HUES48 (cell line): ENCODE data around the gene SNRPD2.

Source experiments
- H3K27ac ChIP-seq: one replicate; pipeline ENCODE4 v1.7.0; 2013; ENCODE audit warnings: low read depth, low read length, inconsistent platforms
- H3K27me3 ChIP-seq: 2 replicates; pipeline ENCODE4 v1.6.1; 2013; ENCODE audit warnings: mild to moderate bottlenecking, low read length; ENCODE audit not compliant: control insufficient read depth, insufficient read depth
- H3K36me3 ChIP-seq: 2 replicates; pipeline ENCODE4 v1.6.1; 2013; ENCODE audit warnings: low read length; ENCODE audit not compliant: control insufficient read depth, insufficient read depth
- H3K4me1 ChIP-seq: 2 replicates; pipeline ENCODE4 v1.6.1; 2013; ENCODE audit warnings: mild to moderate bottlenecking, low read length; ENCODE audit not compliant: control insufficient read depth, insufficient read depth
- H3K4me3 ChIP-seq: 2 replicates; pipeline ENCODE4 v1.5.1; 2013; ENCODE audit warnings: mild to moderate bottlenecking, low read depth, low read length
- H3K9ac ChIP-seq: 2 replicates; pipeline ENCODE4 v1.6.1; 2013; ENCODE audit warnings: mild to moderate bottlenecking, low read depth, low read length, moderate library complexity
- H3K9me3 ChIP-seq: 2 replicates; pipeline ENCODE4 v1.6.1; 2013; ENCODE audit warnings: low read length; ENCODE audit not compliant: control insufficient read depth, insufficient read depth

SNRPD2 gene

GRCh38 chr19:45668342-45668871 is 23.3 kb downstream of the SNRPD2 start:
- Histone ChIP-seq H3K4me1 (peaks cover 13% of the 10 kb centered on the region), H3K9ac (no peak overlapping the region), H3K4me3 (peak overlapping the region; percentile 66), H3K36me3 (no peaks in the 10 kb centered on the region), H3K27me3 (peaks cover 32% of the 10 kb centered on the region), H3K9me3 (no peaks in the 10 kb centered on the region), H3K27ac (no peak overlapping the region)

- Histone ChIP-seq H3K27ac (no peak within 1 kb of the TSS), H3K36me3 (no peaks in the 10 kb centered on the region), H3K4me3 (peak within 1 kb of the TSS; percentile 66), H3K9me3 (no peaks in the 10 kb centered on the region), H3K9ac (no peak within 1 kb of the TSS), H3K27me3 (peaks cover 32% of the 10 kb centered on the region), H3K4me1 (peaks cover 13% of the 10 kb centered on the region)
These were observed 24.0 kb downstream of the SNRPD2 start, which contains the start of gene GIPR for GRCh38 chr19:45667620-45668341. Gene GIPR (plus strand): TSS chr19:45668221. CDS start chr19:45669521, 1,300 bp downstream.

GRCh38 chr19:45664575-45664974 is 27.2 kb downstream of the SNRPD2 start:
- H3K27ac ChIP-seq: no peak overlapping the region
- no peaks in the 10 kb centered on the region for H3K36me3 ChIP-seq
- no peak overlapping the region for H3K4me3 ChIP-seq
- H3K9me3 ChIP-seq: no peaks in the 10 kb centered on the region
- no peak overlapping the region for H3K9ac ChIP-seq
- peaks cover 9% of the 10 kb centered on the region for H3K4me1 ChIP-seq
- H3K27me3 ChIP-seq: peaks cover 21% of the 10 kb centered on the region

GRCh38 chr19:45663800-45664199 is 28.0 kb downstream of the SNRPD2 start:
- H3K4me3 ChIP-seq: no peak overlapping the region
- H3K4me1 ChIP-seq: peaks cover 6% of the 10 kb centered on the region
- H3K9ac ChIP-seq: no peak overlapping the region
- peaks cover 13% of the 10 kb centered on the region for H3K27me3 ChIP-seq
- no peaks in the 10 kb centered on the region for H3K36me3 ChIP-seq
- H3K27ac ChIP-seq: no peak overlapping the region
- no peaks in the 10 kb centered on the region for H3K9me3 ChIP-seq

GRCh38 chr19:45660636-45661035 is 31.1 kb downstream of the SNRPD2 start:
- H3K27me3 ChIP-seq: no peaks in the 10 kb centered on the region
- H3K4me3 ChIP-seq: no peak overlapping the region
- H3K27ac ChIP-seq: no peak overlapping the region
- H3K9me3 ChIP-seq: no peaks in the 10 kb centered on the region
- no peaks in the 10 kb centered on the region for H3K36me3 ChIP-seq
- no peaks in the 10 kb centered on the region for H3K4me1 ChIP-seq
- no peak overlapping the region for H3K9ac ChIP-seq

- H3K4me1 ChIP-seq: no peaks in the 10 kb centered on the region
- no peak overlapping the region for H3K4me3 ChIP-seq
- no peak overlapping the region for H3K9ac ChIP-seq
- no peaks in the 10 kb centered on the region for H3K9me3 ChIP-seq
- no peaks in the 10 kb centered on the region for H3K36me3 ChIP-seq
- H3K27me3 ChIP-seq: no peaks in the 10 kb centered on the region
- H3K27ac ChIP-seq: no peak overlapping the region
These were observed 32.5 kb downstream of the SNRPD2 start for GRCh38 chr19:45659096-45659729.

GRCh38 chr19:45657520-45658167 is 34.1 kb downstream of the SNRPD2 start:
- no peak overlapping the region for H3K4me3 ChIP-seq
- no peak overlapping the region for H3K27ac ChIP-seq
- H3K36me3 ChIP-seq: no peaks in the 10 kb centered on the region
- no peaks in the 10 kb centered on the region for H3K27me3 ChIP-seq
- H3K9me3 ChIP-seq: no peaks in the 10 kb centered on the region
- H3K4me1 ChIP-seq: no peaks in the 10 kb centered on the region
- no peak overlapping the region for H3K9ac ChIP-seq

GRCh38 chr19:45655073-45655472 is 36.7 kb downstream of the SNRPD2 start:
- no peak overlapping the region for H3K9ac ChIP-seq
- H3K36me3 ChIP-seq: no peaks in the 10 kb centered on the region
- H3K4me3 ChIP-seq: no peak overlapping the region
- no peak overlapping the region for H3K27ac ChIP-seq
- no peaks in the 10 kb centered on the region for H3K4me1 ChIP-seq
- H3K9me3 ChIP-seq: no peaks in the 10 kb centered on the region
- H3K27me3 ChIP-seq: no peaks in the 10 kb centered on the region

GRCh38 chr19:45653634-45654033 is 38.1 kb downstream of the SNRPD2 start:
- Histone ChIP-seq H3K27me3 (no peaks in the 10 kb centered on the region), H3K36me3 (no peaks in the 10 kb centered on the region), H3K4me1 (no peaks in the 10 kb centered on the region), H3K27ac (no peak overlapping the region), H3K9me3 (no peaks in the 10 kb centered on the region), H3K9ac (no peak overlapping the region), H3K4me3 (no peak overlapping the region)

GRCh38 chr19:45650722-45651121 is 41.0 kb downstream of the SNRPD2 start:
- no peaks in the 10 kb centered on the region for H3K36me3 ChIP-seq
- H3K27me3 ChIP-seq: no peaks in the 10 kb centered on the region
- H3K9me3 ChIP-seq: no peaks in the 10 kb centered on the region
- H3K27ac ChIP-seq: no peak overlapping the region
- H3K9ac ChIP-seq: no peak overlapping the region
- H3K4me1 ChIP-seq: 0 out of 2 replicates have a peak, but pooled peaks cover 5% of the 10 kb centered on the region
- H3K4me3 ChIP-seq: no peak overlapping the region

GRCh38 chr19:45646345-45646698 is 45.4 kb downstream of the SNRPD2 start:
- Histone ChIP-seq H3K27ac (no peak overlapping the region), H3K9ac (no peak overlapping the region)

More at GRCh38 chr19:45646345-45646698, 45.4 kb downstream of the SNRPD2 start:
- H3K36me3 ChIP-seq: no peaks in the 10 kb centered on the region
- peak overlapping the region; percentile 60 for H3K4me3 ChIP-seq
- peaks cover 17% of the 10 kb centered on the region for H3K4me1 ChIP-seq
- no peaks in the 10 kb centered on the region for H3K27me3 ChIP-seq
- no peaks in the 10 kb centered on the region for H3K9me3 ChIP-seq
